KG1 (cell line): ENCODE results near the gene CMTM3.

Experiments
- DNase-seq: peaks from one replicate; lab custom pipeline; 2025; lab: John Stamatoyannopoulos, UW

CMTM3 gene

DNA sequence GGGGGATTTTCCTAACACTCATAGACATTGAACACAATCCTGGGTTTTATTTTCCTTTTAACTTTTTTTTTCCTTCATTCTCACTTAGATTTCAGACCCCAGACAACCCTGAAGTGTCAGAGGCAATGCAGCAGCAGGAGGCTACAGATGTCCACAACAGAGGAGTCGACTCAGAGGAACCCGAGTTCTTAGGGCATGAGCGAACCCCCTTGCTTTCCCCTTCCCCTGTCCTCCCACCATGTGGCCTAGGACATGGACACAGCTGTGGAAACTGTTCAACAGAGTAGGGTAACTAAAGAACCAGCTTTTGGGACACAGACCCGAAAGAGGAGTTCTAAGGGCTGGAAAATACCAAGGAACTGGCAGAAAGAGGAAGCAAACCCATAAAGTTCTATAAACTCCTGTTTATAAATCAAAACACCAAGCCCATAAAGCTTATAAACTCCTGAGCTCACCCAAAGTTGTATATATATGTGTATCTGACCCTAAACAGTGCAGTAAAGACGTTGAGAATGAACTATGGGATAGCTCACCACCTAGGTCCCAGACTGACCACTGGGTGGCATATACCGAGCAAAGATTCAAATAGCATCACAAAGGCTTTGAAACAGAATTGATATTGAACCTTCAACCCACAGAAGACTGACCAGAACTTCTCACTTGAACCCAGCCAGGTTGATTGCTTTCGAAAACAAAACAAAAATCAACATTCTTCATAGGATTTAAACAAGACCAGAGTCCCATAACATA lies 58.1 kb downstream of the CMTM3 start:
- no peak for DNase-seq
